Measurements from ENCODE around the gene OPCML. TPM values are rescaled to one million over a fixed set of nuclear protein-coding genes. Genes with fewer than 3 reads are reported as not detected.

OPCML gene
- total RNA-seq, 4 donors from 2014 or later, result not detected

- no peak for TF ChIP-seq EP300 (IDR thresholded peaks at IDR 0.05; ENCODE audit: low read depth)
- TF ChIP-seq POLR2A (IDR thresholded peaks at IDR 0.05), result no peak
- TF ChIP-seq POLR2AphosphoS5 (IDR thresholded peaks at IDR 0.05), result no peak
- TF ChIP-seq CTCF (IDR thresholded peaks at IDR 0.05), result no peak
- 43 to 90% methylated on average over 1 to 3 of the region's 3 CpGs for WGBS, 2 donors (ENCODE audit: low coverage in 1 of 2)
- Histone ChIP-seq H3K36me3 (no peaks in the 10 kb centered on the region), H3K27me3 (no peaks in the 10 kb centered on the region), H3K27ac (no peak overlapping the region), H3K4me3 (no peak overlapping the region), H3K9me3 (no peaks in the 10 kb centered on the region), H3K4me1 (no peaks in the 10 kb centered on the region)
- no peak for DNase-seq
- intact Hi-C loops (cut with DNase I; ENCODE audit: low total_unique reads) (no loop called here), in situ Hi-C loops (cut with MboI; ENCODE audit: low pct_ligation_motif_present in 1 of 4, low pct_unique_long_range_greater_than_20kb in 1 of 4, low sequenced_read_pairs in 3 of 4) (no loop called here)
These were observed 678.4 kb downstream of the OPCML start for GRCh38 chr11:132853886-132854285.

- H3K27ac ChIP-seq, result no peak overlapping the region
- in situ Hi-C loops (cut with MboI; ENCODE audit: low pct_ligation_motif_present in 1 of 4, low pct_unique_long_range_greater_than_20kb in 1 of 4, low sequenced_read_pairs in 3 of 4) (no loop called here), intact Hi-C loops (cut with DNase I; ENCODE audit: low total_unique reads) (no loop called here)
- no peak overlapping the region for H3K4me3 ChIP-seq
- no peaks in the 10 kb centered on the region for H3K27me3 ChIP-seq
- H3K9me3 ChIP-seq, result no peaks in the 10 kb centered on the region
- H3K4me1 ChIP-seq, result no peaks in the 10 kb centered on the region
- no peak for TF ChIP-seq POLR2AphosphoS5 (IDR thresholded peaks at IDR 0.05)
- no peak for TF ChIP-seq EP300 (IDR thresholded peaks at IDR 0.05; ENCODE audit: low read depth)
- TF ChIP-seq POLR2A (IDR thresholded peaks at IDR 0.05), result no peak
- TF ChIP-seq CTCF (IDR thresholded peaks at IDR 0.05), result no peak
- 91% methylated on average over 6 to 7 of the region's 7 CpGs for WGBS, 2 donors (ENCODE audit: low coverage in 1 of 2)
- DNase-seq, result no peak
- H3K36me3 ChIP-seq, result no peaks in the 10 kb centered on the region
These were observed 679.9 kb downstream of the OPCML start for GRCh38 chr11:132852361-132852760.

GRCh38 chr11:132851247-132851646 lies 681.1 kb downstream of the OPCML start:
- Histone ChIP-seq H3K4me1 (no peaks in the 10 kb centered on the region), H3K36me3 (no peaks in the 10 kb centered on the region), H3K4me3 (no peak overlapping the region), H3K27ac (no peak overlapping the region), H3K9me3 (no peaks in the 10 kb centered on the region), H3K27me3 (no peaks in the 10 kb centered on the region)
- in situ Hi-C loops (cut with MboI; ENCODE audit: low pct_ligation_motif_present in 1 of 4, low pct_unique_long_range_greater_than_20kb in 1 of 4, low sequenced_read_pairs in 3 of 4) (no loop called here), intact Hi-C loops (cut with DNase I; ENCODE audit: low total_unique reads) (no loop called here)
- WGBS, 2 donors (ENCODE audit: low coverage in 1 of 2), result 60 to 77% methylated on average over 2 of the region's 2 CpGs
- TF ChIP-seq EP300 (IDR thresholded peaks at IDR 0.05; ENCODE audit: low read depth), result no peak
- no peak for TF ChIP-seq POLR2A (IDR thresholded peaks at IDR 0.05)
- no peak for TF ChIP-seq POLR2AphosphoS5 (IDR thresholded peaks at IDR 0.05)
- TF ChIP-seq CTCF (IDR thresholded peaks at IDR 0.05), result no peak
- DNase-seq, result no peak

GRCh38 chr11:132850266-132850665 lies 682.0 kb downstream of the OPCML start:
- WGBS, 2 donors (ENCODE audit: low coverage in 1 of 2), result 68 to 81% methylated on average over 2 to 3 of the region's 3 CpGs
- H3K4me1 ChIP-seq, result no peaks in the 10 kb centered on the region
- no peak overlapping the region for H3K27ac ChIP-seq
- no peak for DNase-seq
- TF ChIP-seq EP300 (IDR thresholded peaks at IDR 0.05; ENCODE audit: low read depth) (no peak), POLR2A (IDR thresholded peaks at IDR 0.05) (no peak), POLR2AphosphoS5 (IDR thresholded peaks at IDR 0.05) (no peak), CTCF (IDR thresholded peaks at IDR 0.05) (no peak)
- in situ Hi-C loops (cut with MboI; ENCODE audit: low pct_ligation_motif_present in 1 of 4, low pct_unique_long_range_greater_than_20kb in 1 of 4, low sequenced_read_pairs in 3 of 4), result no loop called here
- no peaks in the 10 kb centered on the region for H3K27me3 ChIP-seq
- no peak overlapping the region for H3K4me3 ChIP-seq
- H3K9me3 ChIP-seq, result no peaks in the 10 kb centered on the region
- intact Hi-C loops (cut with DNase I; ENCODE audit: low total_unique reads), result no loop called here
- no peaks in the 10 kb centered on the region for H3K36me3 ChIP-seq

Measured in transverse colon (tissue), 4 donors.